ENCODE measurements around the gene FBXL4.

Gene FBXL4

GRCh38 chr6:98947411-98948292, at the start of gene FBXL4:
Gene FBXL4 (minus strand): TSS chr6:98947946. CDS start chr6:98926988, 20,958 bp downstream.
- peak; percentile 91 for DNase-seq (ENCODE audit: low spot score)
- in situ Hi-C loops (cut with MboI; ENCODE audit: low sequenced_read_pairs, unreplicated experiment) = no loop called here
- no peak for TF ChIP-seq CTCF (IDR thresholded peaks at IDR 0.05; ENCODE audit: borderline replicate concordance, control extremely low read depth, extremely low read depth, insufficient read depth, missing control alignments)

GRCh38 chr6:98995116-98995515, 47.4 kb upstream of the FBXL4 start:
- no peak for TF ChIP-seq CTCF (IDR thresholded peaks at IDR 0.05; ENCODE audit: borderline replicate concordance, control extremely low read depth, extremely low read depth, insufficient read depth, missing control alignments)
- no peak for DNase-seq (ENCODE audit: low spot score)
- in situ Hi-C loops (cut with MboI; ENCODE audit: low sequenced_read_pairs, unreplicated experiment) = no loop called here

- in situ Hi-C loops (cut with MboI; ENCODE audit: low sequenced_read_pairs, unreplicated experiment) = no loop called here
- DNase-seq (ENCODE audit: low spot score) = no peak
- TF ChIP-seq CTCF (IDR thresholded peaks at IDR 0.05; ENCODE audit: borderline replicate concordance, control extremely low read depth, extremely low read depth, insufficient read depth, missing control alignments) = no peak
These were observed 44.8 kb upstream of the FBXL4 start for GRCh38 chr6:98992535-98992934.

- no peak for DNase-seq (ENCODE audit: low spot score)
- TF ChIP-seq CTCF (IDR thresholded peaks at IDR 0.05; ENCODE audit: borderline replicate concordance, control extremely low read depth, extremely low read depth, insufficient read depth, missing control alignments) = no peak
- in situ Hi-C loops (cut with MboI; ENCODE audit: low sequenced_read_pairs, unreplicated experiment) = no loop called here
These were observed 38.4 kb upstream of the FBXL4 start for GRCh38 chr6:98986071-98986615.

- in situ Hi-C loops (cut with MboI; ENCODE audit: low sequenced_read_pairs, unreplicated experiment) = no loop called here
- DNase-seq (ENCODE audit: low spot score) = no peak
- TF ChIP-seq CTCF (IDR thresholded peaks at IDR 0.05; ENCODE audit: borderline replicate concordance, control extremely low read depth, extremely low read depth, insufficient read depth, missing control alignments) = no peak
These were observed 37.6 kb upstream of the FBXL4 start for GRCh38 chr6:98985391-98985790.

- in situ Hi-C loops (cut with MboI; ENCODE audit: low sequenced_read_pairs, unreplicated experiment) = no loop called here
- no peak for DNase-seq (ENCODE audit: low spot score)
- no peak for TF ChIP-seq CTCF (IDR thresholded peaks at IDR 0.05; ENCODE audit: borderline replicate concordance, control extremely low read depth, extremely low read depth, insufficient read depth, missing control alignments)
These were observed 36.4 kb upstream of the FBXL4 start for GRCh38 chr6:98984121-98984520.

Measured in GM13976 (cell line).